HL-60 (cell line): ENCODE data around the gene LAMA2.

Source experiments
- DNase-seq, 2 experiments: peaks; one replicate each; pipeline ENCODE4 v3.0.0-alpha.2; 2010 to 2020; ENCODE audit warnings: low read depth in 1 of 2, low spot score in 1 of 2
- H3K27ac ChIP-seq: fragments of 250-450 bp; sonication (Bioruptor Pico); replicated peaks from 2 replicates; pipeline ENCODE4 v1.5.1; 2020; ENCODE audit warnings: mild to moderate bottlenecking, moderate library complexity
- H3K27me3 ChIP-seq: fragments of 250-450 bp; sonication (Bioruptor Pico); 2 replicates; pipeline ENCODE4 v1.5.1; 2021; ENCODE audit warnings: mild to moderate bottlenecking, moderate library complexity; ENCODE audit not compliant: insufficient read depth, poor library complexity, severe bottlenecking
- H3K4me3 ChIP-seq: replicated peaks from 2 replicates; pipeline ENCODE4 v1.5.1; 2011; ENCODE audit warnings: mild to moderate bottlenecking, control low read depth, low read length; ENCODE audit not compliant: insufficient read depth
- GABPA ChIP-seq: IDR thresholded peaks from 2 replicates; pipeline ENCODE4 v1.6.1; 2012; ENCODE audit warnings: low read depth
- POLR2AphosphoS5 ChIP-seq: IDR thresholded peaks from 2 replicates; pipeline ENCODE4 v1.6.1; 2012; ENCODE audit warnings: low read depth
- SPI1 ChIP-seq: IDR thresholded peaks from 2 replicates; pipeline ENCODE4 v1.6.1; 2012; ENCODE audit warnings: low read depth, mild to moderate bottlenecking, borderline replicate concordance
- TF ChIP-seq, protein P1 (sequence below): IDR thresholded peaks from 2 replicates; pipeline ENCODE4 v1.6.1; 2012; ENCODE audit warnings: low read depth; ENCODE audit not compliant: insufficient replicate concordance
- TF ChIP-seq, protein P2 (sequence below): IDR thresholded peaks from one replicate; pipeline ENCODE4 v1.5.1; 2011; ENCODE audit warnings: low read length, control low read depth, inconsistent platforms; ENCODE audit not compliant: insufficient read depth

The LAMA2 gene

DNA sequence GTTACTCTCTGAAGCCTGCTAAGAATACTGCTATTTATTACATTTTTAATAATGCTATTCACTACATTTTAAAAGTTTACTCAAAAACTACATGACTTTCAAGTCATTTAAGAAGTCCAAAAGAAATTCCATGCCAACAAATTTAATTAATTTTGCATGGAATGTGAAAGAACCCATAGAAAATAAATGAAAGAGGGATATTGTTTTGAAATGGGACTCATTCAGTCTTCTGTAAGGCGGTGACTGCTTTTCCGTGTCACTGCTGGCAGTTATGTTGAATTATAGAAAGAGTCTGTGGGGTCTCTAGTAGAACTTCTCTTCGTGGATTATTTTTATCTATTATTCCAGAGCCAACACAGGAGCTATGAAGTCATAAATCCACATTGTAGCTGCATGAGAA is 211.2 kb downstream of the LAMA2 start:
- no peak for DNase-seq
- Histone ChIP-seq H3K27ac (no peak overlapping the region), H3K27me3 (no peaks in the 10 kb centered on the region), H3K4me3 (no peak overlapping the region)
- TF ChIP-seq SPI1 (no peak), POLR2AphosphoS5 (no peak), GABPA (no peak)
- TF ChIP-seq, protein P1, sequence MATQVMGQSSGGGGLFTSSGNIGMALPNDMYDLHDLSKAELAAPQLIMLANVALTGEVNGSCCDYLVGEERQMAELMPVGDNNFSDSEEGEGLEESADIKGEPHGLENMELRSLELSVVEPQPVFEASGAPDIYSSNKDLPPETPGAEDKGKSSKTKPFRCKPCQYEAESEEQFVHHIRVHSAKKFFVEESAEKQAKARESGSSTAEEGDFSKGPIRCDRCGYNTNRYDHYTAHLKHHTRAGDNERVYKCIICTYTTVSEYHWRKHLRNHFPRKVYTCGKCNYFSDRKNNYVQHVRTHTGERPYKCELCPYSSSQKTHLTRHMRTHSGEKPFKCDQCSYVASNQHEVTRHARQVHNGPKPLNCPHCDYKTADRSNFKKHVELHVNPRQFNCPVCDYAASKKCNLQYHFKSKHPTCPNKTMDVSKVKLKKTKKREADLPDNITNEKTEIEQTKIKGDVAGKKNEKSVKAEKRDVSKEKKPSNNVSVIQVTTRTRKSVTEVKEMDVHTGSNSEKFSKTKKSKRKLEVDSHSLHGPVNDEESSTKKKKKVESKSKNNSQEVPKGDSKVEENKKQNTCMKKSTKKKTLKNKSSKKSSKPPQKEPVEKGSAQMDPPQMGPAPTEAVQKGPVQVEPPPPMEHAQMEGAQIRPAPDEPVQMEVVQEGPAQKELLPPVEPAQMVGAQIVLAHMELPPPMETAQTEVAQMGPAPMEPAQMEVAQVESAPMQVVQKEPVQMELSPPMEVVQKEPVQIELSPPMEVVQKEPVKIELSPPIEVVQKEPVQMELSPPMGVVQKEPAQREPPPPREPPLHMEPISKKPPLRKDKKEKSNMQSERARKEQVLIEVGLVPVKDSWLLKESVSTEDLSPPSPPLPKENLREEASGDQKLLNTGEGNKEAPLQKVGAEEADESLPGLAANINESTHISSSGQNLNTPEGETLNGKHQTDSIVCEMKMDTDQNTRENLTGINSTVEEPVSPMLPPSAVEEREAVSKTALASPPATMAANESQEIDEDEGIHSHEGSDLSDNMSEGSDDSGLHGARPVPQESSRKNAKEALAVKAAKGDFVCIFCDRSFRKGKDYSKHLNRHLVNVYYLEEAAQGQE, result no peak
- TF ChIP-seq, protein P2, sequence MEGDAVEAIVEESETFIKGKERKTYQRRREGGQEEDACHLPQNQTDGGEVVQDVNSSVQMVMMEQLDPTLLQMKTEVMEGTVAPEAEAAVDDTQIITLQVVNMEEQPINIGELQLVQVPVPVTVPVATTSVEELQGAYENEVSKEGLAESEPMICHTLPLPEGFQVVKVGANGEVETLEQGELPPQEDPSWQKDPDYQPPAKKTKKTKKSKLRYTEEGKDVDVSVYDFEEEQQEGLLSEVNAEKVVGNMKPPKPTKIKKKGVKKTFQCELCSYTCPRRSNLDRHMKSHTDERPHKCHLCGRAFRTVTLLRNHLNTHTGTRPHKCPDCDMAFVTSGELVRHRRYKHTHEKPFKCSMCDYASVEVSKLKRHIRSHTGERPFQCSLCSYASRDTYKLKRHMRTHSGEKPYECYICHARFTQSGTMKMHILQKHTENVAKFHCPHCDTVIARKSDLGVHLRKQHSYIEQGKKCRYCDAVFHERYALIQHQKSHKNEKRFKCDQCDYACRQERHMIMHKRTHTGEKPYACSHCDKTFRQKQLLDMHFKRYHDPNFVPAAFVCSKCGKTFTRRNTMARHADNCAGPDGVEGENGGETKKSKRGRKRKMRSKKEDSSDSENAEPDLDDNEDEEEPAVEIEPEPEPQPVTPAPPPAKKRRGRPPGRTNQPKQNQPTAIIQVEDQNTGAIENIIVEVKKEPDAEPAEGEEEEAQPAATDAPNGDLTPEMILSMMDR, result no peak

DNA sequence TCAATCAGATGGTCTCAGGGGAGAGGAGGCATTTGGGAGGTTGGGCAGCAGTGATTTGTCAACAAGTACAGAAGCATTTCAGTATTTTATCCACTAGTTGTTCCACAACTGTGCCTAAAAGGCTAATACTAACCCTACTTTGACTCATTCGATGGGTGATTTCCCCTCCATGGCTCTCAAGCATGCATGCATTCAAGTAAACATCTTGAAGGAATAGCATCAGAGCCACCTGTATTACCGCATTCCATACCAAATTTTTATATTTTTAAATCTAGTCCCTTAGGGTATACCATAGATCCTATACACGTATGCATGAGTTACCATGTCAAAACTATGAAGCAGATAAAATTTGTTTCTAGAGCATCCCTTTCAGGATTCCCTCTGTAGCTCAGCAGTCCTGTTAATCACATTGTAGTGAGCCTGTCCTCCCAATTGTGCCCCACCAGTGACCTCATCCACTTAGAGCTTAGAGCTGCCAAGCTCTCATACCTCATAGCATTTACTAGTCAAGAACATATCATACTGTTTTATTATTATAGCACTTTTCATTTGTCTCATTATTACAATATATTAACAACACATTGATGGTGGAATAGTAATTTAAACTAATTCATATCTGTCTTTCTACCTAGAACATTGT is 213.8 kb downstream of the LAMA2 start:
- Histone ChIP-seq H3K27me3 (no peaks in the 10 kb centered on the region), H3K4me3 (no peak overlapping the region), H3K27ac (no peak overlapping the region)
- TF ChIP-seq, protein P1, result no peak
- TF ChIP-seq POLR2AphosphoS5 (no peak), SPI1 (no peak), GABPA (no peak)
- TF ChIP-seq, protein P2, result no peak
- DNase-seq, result no peak

DNA sequence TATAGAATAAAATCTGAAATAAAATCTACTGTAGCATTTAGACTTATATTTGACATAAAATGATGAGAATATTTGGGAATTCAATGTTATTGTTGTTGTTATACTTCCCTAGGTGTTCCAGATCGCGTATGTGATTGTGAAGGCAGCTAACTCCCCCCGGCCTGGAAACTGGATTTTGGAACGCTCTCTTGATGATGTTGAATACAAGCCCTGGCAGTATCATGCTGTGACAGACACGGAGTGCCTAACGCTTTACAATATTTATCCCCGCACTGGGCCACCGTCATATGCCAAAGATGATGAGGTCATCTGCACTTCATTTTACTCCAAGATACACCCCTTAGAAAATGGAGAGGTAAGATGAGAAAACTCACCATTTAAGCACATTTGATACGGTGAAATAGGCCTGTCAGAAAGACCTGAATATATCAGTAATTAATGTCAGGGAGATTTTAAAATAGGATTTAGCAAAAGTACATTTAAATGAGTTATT is 215.2 kb downstream of the LAMA2 start:
- Histone ChIP-seq H3K4me3 (no peak overlapping the region), H3K27ac (no peak overlapping the region), H3K27me3 (no peaks in the 10 kb centered on the region)
- TF ChIP-seq, protein P1, result no peak
- no peak for TF ChIP-seq SPI1
- TF ChIP-seq, protein P2, result no peak
- TF ChIP-seq GABPA, result no peak
- TF ChIP-seq POLR2AphosphoS5, result no peak
- DNase-seq, result no peak
